Measurements from ENCODE around the gene CEPT1. TPM values are rescaled to one million over a fixed set of nuclear protein-coding genes. Genes with fewer than 3 reads are reported as not detected.

The CEPT1 gene
- total and polyA plus RNA-seq, 10 of the 15 experiments (the other 5 are each of a cell fraction or from before 2014, with no cell fraction given): 29.4 to 77.9 (median 54.8) TPM

DNA sequence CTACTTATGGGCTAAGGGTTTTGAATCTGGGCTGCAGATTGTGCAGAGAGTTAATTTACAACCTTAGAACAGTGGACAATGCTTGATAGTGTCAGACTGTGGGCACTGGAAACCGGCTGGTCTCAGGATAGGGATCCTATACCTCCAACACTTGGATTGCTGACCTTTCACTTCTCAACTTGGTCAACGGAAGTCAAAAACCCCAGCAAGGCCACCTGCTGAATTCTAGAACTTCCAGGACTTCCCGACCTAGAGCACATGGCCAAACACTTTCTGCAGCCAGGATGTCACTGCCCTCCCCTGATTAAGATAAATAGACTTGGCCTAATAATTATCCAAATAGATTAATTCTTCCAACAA is 60.8 kb downstream of the CEPT1 start:
- H4K20me1 ChIP-seq (ENCODE audit: control insufficient read depth, insufficient read depth): no peaks in the 10 kb centered on the region
- BruUV-seq (replicated peaks): no TSS peak
- in situ Hi-C loops (cut with MboI) (no loop called here), intact Hi-C loops (cut with micrococcal nuclease; ENCODE audit: unreplicated experiment) (loop anchor here (5.0 kb wide), 3 partner anchors 328 to 417 kb away; partner anchors contain the start of genes CD53 and RAP1A)
- no peak for DNase-seq (ENCODE audit: low read depth, low spot score)
- peaks cover 35% of the 10 kb centered on the region for H3K4me1 ChIP-seq (ENCODE audit: control insufficient read depth, insufficient read depth, low read length)
- TF ChIP-seq POLR2AphosphoS5 (IDR thresholded peaks at IDR 0.05; ENCODE audit: low read length) (peak; percentile 68; the same call in 1 of the 2 replicates), NR2C1 (IDR thresholded peaks at IDR 0.05) (peak; percentile 44; the same call in 1 of the 2 replicates), TBL1XR1 (IDR thresholded peaks at IDR 0.05; ENCODE audit: low read depth, low read length) (no peak), ZNF274 (IDR thresholded peaks at IDR 0.05; ENCODE audit: insufficient read depth, insufficient read length) (no peak), TAF1 (IDR thresholded peaks at IDR 0.05; ENCODE audit: borderline replicate concordance, low read depth, low read length) (0 out of 2 replicates have a peak, but pooled peaks have one; percentile 5), ETV6 (conservative IDR thresholded peaks at IDR 0.05 in 1 of 2, IDR thresholded peaks at IDR 0.05 in 1 of 2; ENCODE audit: borderline replicate concordance in 1 of 2, low read depth in 1 of 2) (0 out of 4 replicates have a peak, but pooled peaks of 1 of the 2 experiments have one; percentile 18), POU2F2 (IDR thresholded peaks at IDR 0.05; ENCODE audit: borderline replicate concordance, low read depth, low read length) (peak; percentile 28)
- TF ChIP-seq, protein P1, sequence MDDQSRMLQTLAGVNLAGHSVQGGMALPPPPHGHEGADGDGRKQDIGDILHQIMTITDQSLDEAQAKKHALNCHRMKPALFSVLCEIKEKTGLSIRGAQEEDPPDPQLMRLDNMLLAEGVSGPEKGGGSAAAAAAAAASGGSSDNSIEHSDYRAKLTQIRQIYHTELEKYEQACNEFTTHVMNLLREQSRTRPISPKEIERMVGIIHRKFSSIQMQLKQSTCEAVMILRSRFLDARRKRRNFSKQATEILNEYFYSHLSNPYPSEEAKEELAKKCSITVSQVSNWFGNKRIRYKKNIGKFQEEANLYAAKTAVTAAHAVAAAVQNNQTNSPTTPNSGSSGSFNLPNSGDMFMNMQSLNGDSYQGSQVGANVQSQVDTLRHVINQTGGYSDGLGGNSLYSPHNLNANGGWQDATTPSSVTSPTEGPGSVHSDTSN (IDR thresholded peaks at IDR 0.05; ENCODE audit: insufficient replicate concordance, low read depth, low read length): peak; percentile 3
- TF ChIP-seq, protein P2, sequence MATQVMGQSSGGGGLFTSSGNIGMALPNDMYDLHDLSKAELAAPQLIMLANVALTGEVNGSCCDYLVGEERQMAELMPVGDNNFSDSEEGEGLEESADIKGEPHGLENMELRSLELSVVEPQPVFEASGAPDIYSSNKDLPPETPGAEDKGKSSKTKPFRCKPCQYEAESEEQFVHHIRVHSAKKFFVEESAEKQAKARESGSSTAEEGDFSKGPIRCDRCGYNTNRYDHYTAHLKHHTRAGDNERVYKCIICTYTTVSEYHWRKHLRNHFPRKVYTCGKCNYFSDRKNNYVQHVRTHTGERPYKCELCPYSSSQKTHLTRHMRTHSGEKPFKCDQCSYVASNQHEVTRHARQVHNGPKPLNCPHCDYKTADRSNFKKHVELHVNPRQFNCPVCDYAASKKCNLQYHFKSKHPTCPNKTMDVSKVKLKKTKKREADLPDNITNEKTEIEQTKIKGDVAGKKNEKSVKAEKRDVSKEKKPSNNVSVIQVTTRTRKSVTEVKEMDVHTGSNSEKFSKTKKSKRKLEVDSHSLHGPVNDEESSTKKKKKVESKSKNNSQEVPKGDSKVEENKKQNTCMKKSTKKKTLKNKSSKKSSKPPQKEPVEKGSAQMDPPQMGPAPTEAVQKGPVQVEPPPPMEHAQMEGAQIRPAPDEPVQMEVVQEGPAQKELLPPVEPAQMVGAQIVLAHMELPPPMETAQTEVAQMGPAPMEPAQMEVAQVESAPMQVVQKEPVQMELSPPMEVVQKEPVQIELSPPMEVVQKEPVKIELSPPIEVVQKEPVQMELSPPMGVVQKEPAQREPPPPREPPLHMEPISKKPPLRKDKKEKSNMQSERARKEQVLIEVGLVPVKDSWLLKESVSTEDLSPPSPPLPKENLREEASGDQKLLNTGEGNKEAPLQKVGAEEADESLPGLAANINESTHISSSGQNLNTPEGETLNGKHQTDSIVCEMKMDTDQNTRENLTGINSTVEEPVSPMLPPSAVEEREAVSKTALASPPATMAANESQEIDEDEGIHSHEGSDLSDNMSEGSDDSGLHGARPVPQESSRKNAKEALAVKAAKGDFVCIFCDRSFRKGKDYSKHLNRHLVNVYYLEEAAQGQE (IDR thresholded peaks at IDR 0.05; ENCODE audit: low read depth, low read length): 0 out of 2 replicates have a peak, but pooled peaks have one; percentile 0
- peak overlapping the region; percentile 99 for H3K4me2 ChIP-seq (ENCODE audit: control insufficient read depth, insufficient read depth)
- H3K27me3 ChIP-seq (replicated peaks in 1 of 2; ENCODE audit: control insufficient read depth in 2 of 2, insufficient read depth in 2 of 2, low read length in 1 of 2): no peaks in the 10 kb centered on the region
- FAIRE-seq: no peak
- peak overlapping the region; percentile 92 for H3K27ac ChIP-seq (ENCODE audit: control insufficient read depth, insufficient read depth)
- no peak overlapping the region for H2AFZ ChIP-seq (ENCODE audit: control insufficient read depth, low read depth, low read length)
- ChIA-PET SMC1A (ENCODE audit: uncharacterized antibody, unreplicated experiment) (interaction anchor here (0.9 to 8.7 kb wide), 10 partner anchors 9 to 170 kb away, joined by 3 to 284 read pairs (median 6); no protein-coding TSS in a partner anchor), POLR2A (interaction anchor here (0.8 to 12.8 kb wide), 7 partner anchors 13 to 325 kb away, joined by 3 to 371 read pairs (median 4); partner anchors contain the start of gene DRAM2), CTCF (interaction anchor here (1.0 to 14.9 kb wide), 6 partner anchors 8 to 199 kb away, joined by 3 to 239 read pairs (median 6); no protein-coding TSS in a partner anchor), RAD21 (ENCODE audit: unreplicated experiment) (interaction anchor here (1.0 to 15.0 kb wide), 7 partner anchors 17 to 74 kb away, joined by 3 to 542 read pairs (median 6); partner anchors contain the start of genes CEPT1 and DRAM2)
- H3K79me2 ChIP-seq (ENCODE audit: control insufficient read depth, insufficient read depth, low read length): peaks cover 87% of the 10 kb centered on the region
- peaks cover 6 to 10% of the 10 kb centered on the region in 2 experiments; a peak in 3 of 4 replicates for H3K36me3 ChIP-seq (ENCODE audit: control insufficient read depth in 2 of 2, insufficient read depth in 2 of 2, low read length in 1 of 2)
- ATAC-seq: no peak
- WGBS (ENCODE audit: insufficient coverage, insufficient replicate concordance, low lambda C conversion rate, missing lambda C conversion rate): 38% methylated on average over 3 of the region's 3 CpGs
- peak overlapping the region; percentile 93 for H3K9ac ChIP-seq (ENCODE audit: control insufficient read depth, insufficient read depth, low read length)
- H3K4me3 ChIP-seq: peak overlapping the region; percentile 73
- H3K9me3 ChIP-seq (replicated peaks; ENCODE audit: control insufficient read depth, insufficient read depth, low read length): no peaks in the 10 kb centered on the region

All from GM12878 (cell line).